GM23248 (cell line): ENCODE data around the gene GLCCI1. TPM values are rescaled to one million over a fixed set of nuclear protein-coding genes. Genes with fewer than 3 reads are reported as not detected.

Source experiments
- DNase-seq: peaks from one replicate; pipeline ENCODE4 v3.0.0-alpha.2; 2015
- H2AFZ ChIP-seq: fragments of 200-600 bp; sonication (generic); 2 replicates; pipeline ENCODE4 v1.6.1; 2016; ENCODE audit warnings: antibody characterized with exemption
- H3F3A ChIP-seq: fragments of 200-600 bp; sonication (generic); 2 replicates; pipeline ENCODE4 v1.6.1; 2016; ENCODE audit warnings: mild to moderate bottlenecking, antibody characterized with exemption, mixed run types; ENCODE audit not compliant: insufficient read depth
- H3K27ac ChIP-seq: fragments of 200-600 bp; sonication (generic); 2 replicates; pipeline ENCODE4 v1.5.1; 2016; ENCODE audit warnings: mild to moderate bottlenecking
- H3K27me3 ChIP-seq: fragments of 200-600 bp; sonication (generic); replicated peaks from 2 replicates; pipeline ENCODE4 v1.6.1; 2016; ENCODE audit warnings: mild to moderate bottlenecking; ENCODE audit not compliant: insufficient read depth
- H3K36me3 ChIP-seq: fragments of 200-600 bp; sonication (generic); 2 replicates; pipeline ENCODE4 v1.6.1; 2016; ENCODE audit warnings: low read depth, mild to moderate bottlenecking
- H3K4me1 ChIP-seq: fragments of 200-600 bp; sonication (generic); 2 replicates; pipeline ENCODE4 v1.6.1; 2016; ENCODE audit warnings: mild to moderate bottlenecking; ENCODE audit not compliant: insufficient read depth
- H3K4me2 ChIP-seq: fragments of 200-600 bp; sonication (generic); one replicate; pipeline ENCODE4 v1.6.1; 2016; ENCODE audit warnings: mild to moderate bottlenecking; ENCODE audit not compliant: unreplicated experiment
- H3K4me3 ChIP-seq: fragments of 200-600 bp; sonication (generic); 2 replicates; pipeline ENCODE4 v1.5.1; 2016; ENCODE audit warnings: mild to moderate bottlenecking
- H3K79me2 ChIP-seq: fragments of 200-600 bp; sonication (generic); 2 replicates; pipeline ENCODE4 v1.6.1; 2016; ENCODE audit warnings: mild to moderate bottlenecking; ENCODE audit not compliant: insufficient read depth
- H3K9ac ChIP-seq: fragments of 200-600 bp; sonication (generic); 2 replicates; pipeline ENCODE4 v1.6.1; 2016; ENCODE audit warnings: mild to moderate bottlenecking
- H3K9me2 ChIP-seq: fragments of 200-600 bp; sonication (generic); 2 replicates; pipeline ENCODE4 v1.6.1; 2016; ENCODE audit warnings: mixed run types, mild to moderate bottlenecking, moderate library complexity; ENCODE audit not compliant: insufficient read depth
- H3K9me3 ChIP-seq: fragments of 200-600 bp; sonication (generic); one replicate; pipeline ENCODE4 v1.6.1; 2017; ENCODE audit warnings: low read depth
- H4K20me1 ChIP-seq: fragments of 200-600 bp; sonication (generic); 2 replicates; pipeline ENCODE4 v1.6.0; 2016; ENCODE audit not compliant: insufficient read depth
- EZH2 ChIP-seq: fragments of 200-600 bp; sonication (generic); IDR thresholded peaks from 2 replicates; pipeline ENCODE4 v1.6.1; 2018; ENCODE audit warnings: antibody characterized with exemption, mild to moderate bottlenecking; ENCODE audit not compliant: insufficient read depth, poor library complexity, severe bottlenecking
- EZH2phosphoT487 ChIP-seq: fragments of 200-600 bp; sonication (generic); IDR thresholded peaks from 2 replicates; pipeline ENCODE4 v1.6.1; 2018; ENCODE audit warnings: antibody characterized with exemption, moderate library complexity, mild to moderate bottlenecking, low read depth; ENCODE audit not compliant: insufficient read depth
- WGBS, 2 experiments: methylation state at CpG; one replicate each; pipeline ENCODE4 v1.1.6; 2015 to 2017; ENCODE audit warnings: low lambda C conversion rate in 2 of 2, low coverage in 1 of 2; ENCODE audit errors: missing lambda C conversion rate in 2 of 2; 5-methylcytosine and 5-hydroxymethylcytosine counted together
- in situ Hi-C: fragments of 300-500 bp; cut with MboI; formaldehyde crosslinking; loops from 2 replicates; pipeline ENCODE4 v1.15.0; 2020
- polyA plus RNA-seq: library from polyadenylated mRNA; unstranded; fragments of >200 nt; fragmentation: Nextera tagmentation; extraction: Ambion mirVana; gene quantifications from 2 replicates; pipeline ENCODE4 v1.2.1, GENCODE V29; 2016
- total RNA-seq: library from RNA; depleted of rRNA; stranded (reverse); fragments of >200 nt; shearing (Covaris generic); gene quantifications from 2 replicates; pipeline ENCODE4 v1.2.3, GENCODE V29; 2014

Gene GLCCI1
- total and polyA plus RNA-seq, 2 experiments from 2014 or later = 2.5 to 3.0 TPM

- Histone ChIP-seq H3K9me3 (no peaks in the 10 kb centered on the region), H2AFZ (no peak overlapping the region), H3K27me3 (no peaks in the 10 kb centered on the region), H3K27ac (no peak overlapping the region), H3K9ac (no peak overlapping the region), H3K4me1 (peaks cover 2% of the 10 kb centered on the region; the same call in 1 of the 2 replicates), H3F3A (no peaks in the 10 kb centered on the region), H3K9me2 (no peaks in the 10 kb centered on the region), H3K36me3 (no peaks in the 10 kb centered on the region), H4K20me1 (no peaks in the 10 kb centered on the region), H3K79me2 (no peaks in the 10 kb centered on the region), H3K4me3 (no peak overlapping the region), H3K4me2 (no peak overlapping the region)
- TF ChIP-seq EZH2 (no peak), EZH2phosphoT487 (no peak)
- no peak for DNase-seq
- in situ Hi-C loops = no loop called here
- WGBS, 2 experiments = 89 to 94% methylated on average over 1 of the region's 1 CpG
These were observed 82.8 kb downstream of the GLCCI1 start for GRCh38 chr7:8051373-8051772.

- Histone ChIP-seq H3F3A (no peaks in the 10 kb centered on the region), H3K4me1 (peaks cover 4% of the 10 kb centered on the region; the same call in 1 of the 2 replicates), H3K79me2 (no peaks in the 10 kb centered on the region), H3K36me3 (no peaks in the 10 kb centered on the region), H3K9ac (no peak overlapping the region), H3K4me3 (no peak overlapping the region), H3K9me3 (no peaks in the 10 kb centered on the region), H3K27ac (no peak overlapping the region), H3K4me2 (no peak overlapping the region), H3K27me3 (no peaks in the 10 kb centered on the region), H2AFZ (no peak overlapping the region), H4K20me1 (no peaks in the 10 kb centered on the region), H3K9me2 (no peaks in the 10 kb centered on the region)
- 93 to 100% methylated on average over 1 of the region's 1 CpG for WGBS, 2 experiments
- TF ChIP-seq EZH2 (no peak), EZH2phosphoT487 (no peak)
- no peak for DNase-seq
- in situ Hi-C loops = no loop called here
These were observed 83.4 kb downstream of the GLCCI1 start for GRCh38 chr7:8051998-8052397.

GRCh38 chr7:8052824-8053223 lies 84.2 kb downstream of the GLCCI1 start:
- in situ Hi-C loops = no loop called here
- no peak for TF ChIP-seq EZH2phosphoT487
- no peak for TF ChIP-seq EZH2
- no peaks in the 10 kb centered on the region for H3F3A ChIP-seq
- H3K27me3 ChIP-seq = no peaks in the 10 kb centered on the region
- peaks cover 4% of the 10 kb centered on the region; the same call in 1 of the 2 replicates for H3K4me1 ChIP-seq
- no peak overlapping the region for H2AFZ ChIP-seq
- no peaks in the 10 kb centered on the region for H3K9me2 ChIP-seq
- H3K9me3 ChIP-seq = no peaks in the 10 kb centered on the region
- no peaks in the 10 kb centered on the region for H3K36me3 ChIP-seq
- H3K27ac ChIP-seq = no peak overlapping the region
- H4K20me1 ChIP-seq = no peaks in the 10 kb centered on the region
- no peak overlapping the region for H3K4me3 ChIP-seq
- H3K79me2 ChIP-seq = no peaks in the 10 kb centered on the region
- H3K4me2 ChIP-seq = no peak overlapping the region
- H3K9ac ChIP-seq = no peak overlapping the region
- no peak for DNase-seq

- in situ Hi-C loops = no loop called here
- Histone ChIP-seq H3K9ac (no peak overlapping the region), H3K4me3 (no peak overlapping the region), H4K20me1 (no peaks in the 10 kb centered on the region), H3K9me3 (no peaks in the 10 kb centered on the region), H3K9me2 (no peaks in the 10 kb centered on the region), H3K27ac (no peak overlapping the region), H3K36me3 (no peaks in the 10 kb centered on the region), H3F3A (no peaks in the 10 kb centered on the region), H2AFZ (no peak overlapping the region), H3K27me3 (no peaks in the 10 kb centered on the region), H3K4me1 (peaks cover 10% of the 10 kb centered on the region; the same call in 1 of the 2 replicates), H3K79me2 (no peaks in the 10 kb centered on the region), H3K4me2 (no peak overlapping the region)
- TF ChIP-seq EZH2phosphoT487 = no peak
- TF ChIP-seq EZH2 = no peak
- peak; percentile 10 for DNase-seq
These were observed 87.8 kb downstream of the GLCCI1 start for GRCh38 chr7:8056439-8056838.

GRCh38 chr7:8057566-8057965 lies 89.0 kb downstream of the GLCCI1 start:
- TF ChIP-seq EZH2phosphoT487 (no peak), EZH2 (no peak)
- Histone ChIP-seq H3K36me3 (0 out of 2 replicates have a peak, but pooled peaks cover under 1% of the 10 kb centered on the region), H3K27ac (no peak overlapping the region), H3K4me1 (peaks cover 10% of the 10 kb centered on the region; the same call in 1 of the 2 replicates), H3K79me2 (no peaks in the 10 kb centered on the region), H3K9me3 (no peaks in the 10 kb centered on the region), H3K27me3 (no peaks in the 10 kb centered on the region), H2AFZ (no peak overlapping the region), H3K4me3 (no peak overlapping the region), H3F3A (no peaks in the 10 kb centered on the region), H3K4me2 (no peak overlapping the region), H4K20me1 (no peaks in the 10 kb centered on the region), H3K9ac (no peak overlapping the region), H3K9me2 (no peaks in the 10 kb centered on the region)
- 97 to 100% methylated on average over 1 of the region's 1 CpG for WGBS, 2 experiments
- in situ Hi-C loops = no loop called here
- no peak for DNase-seq
